ENCODE measurements around the gene TNFRSF4.

The TNFRSF4 gene

DNA sequence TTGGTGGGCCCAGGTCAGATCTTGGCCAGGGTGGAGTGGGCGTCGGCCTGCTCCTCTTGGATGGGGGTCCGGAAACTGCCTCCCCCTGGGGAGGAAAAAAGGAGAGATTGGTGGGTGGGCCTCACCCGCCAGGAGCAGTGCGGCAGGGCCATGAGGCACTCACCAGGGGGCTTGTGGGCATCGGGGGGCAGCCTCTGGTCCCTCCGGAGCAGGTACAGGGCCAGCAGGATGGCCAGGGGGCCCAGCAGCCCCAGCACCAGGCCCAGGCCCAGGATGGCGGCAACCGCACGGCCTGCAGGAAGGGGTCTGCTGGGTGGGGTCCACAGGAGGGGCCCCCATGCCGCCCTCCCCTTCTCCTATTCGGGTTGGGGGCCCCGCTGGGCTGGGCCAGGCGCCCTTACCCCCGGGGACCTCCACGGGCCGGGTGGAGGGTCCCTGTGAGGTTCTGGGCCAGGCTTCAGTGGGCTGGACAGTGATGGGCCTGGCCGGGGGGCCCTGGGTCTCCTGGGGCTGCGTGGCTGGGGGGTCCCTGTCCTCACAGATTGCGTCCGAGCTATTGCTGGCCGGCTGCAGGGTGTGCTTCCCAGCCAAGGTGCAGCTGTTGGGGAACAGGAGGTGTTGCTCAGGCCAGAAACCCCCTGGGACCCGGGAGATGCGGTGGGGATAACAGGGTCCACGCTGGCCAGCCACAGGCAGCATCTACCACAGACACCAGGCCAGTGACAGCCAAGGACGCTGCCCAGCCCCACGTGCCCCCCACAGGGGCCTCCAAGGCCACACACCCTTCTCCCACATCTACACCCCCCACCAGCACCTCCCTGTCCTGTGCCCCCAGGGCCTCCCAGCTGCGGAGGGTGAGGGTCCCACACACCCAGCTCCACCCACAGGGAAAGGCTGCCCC lies 2.2 kb downstream of the TNFRSF4 start:
- Histone ChIP-seq H3K27me3 (peaks cover 7% of the 10 kb centered on the region), H3K4me3 (ENCODE audit: low read depth, low read length) (no peak overlapping the region), H3K4me1 (no peaks in the 10 kb centered on the region), H3K36me3 (peaks cover 3% of the 10 kb centered on the region; the same call in 1 of the 2 replicates), H3K9me3 (no peaks in the 10 kb centered on the region)
- TF ChIP-seq, protein P1, sequence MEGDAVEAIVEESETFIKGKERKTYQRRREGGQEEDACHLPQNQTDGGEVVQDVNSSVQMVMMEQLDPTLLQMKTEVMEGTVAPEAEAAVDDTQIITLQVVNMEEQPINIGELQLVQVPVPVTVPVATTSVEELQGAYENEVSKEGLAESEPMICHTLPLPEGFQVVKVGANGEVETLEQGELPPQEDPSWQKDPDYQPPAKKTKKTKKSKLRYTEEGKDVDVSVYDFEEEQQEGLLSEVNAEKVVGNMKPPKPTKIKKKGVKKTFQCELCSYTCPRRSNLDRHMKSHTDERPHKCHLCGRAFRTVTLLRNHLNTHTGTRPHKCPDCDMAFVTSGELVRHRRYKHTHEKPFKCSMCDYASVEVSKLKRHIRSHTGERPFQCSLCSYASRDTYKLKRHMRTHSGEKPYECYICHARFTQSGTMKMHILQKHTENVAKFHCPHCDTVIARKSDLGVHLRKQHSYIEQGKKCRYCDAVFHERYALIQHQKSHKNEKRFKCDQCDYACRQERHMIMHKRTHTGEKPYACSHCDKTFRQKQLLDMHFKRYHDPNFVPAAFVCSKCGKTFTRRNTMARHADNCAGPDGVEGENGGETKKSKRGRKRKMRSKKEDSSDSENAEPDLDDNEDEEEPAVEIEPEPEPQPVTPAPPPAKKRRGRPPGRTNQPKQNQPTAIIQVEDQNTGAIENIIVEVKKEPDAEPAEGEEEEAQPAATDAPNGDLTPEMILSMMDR (IDR thresholded peaks at IDR 0.05; ENCODE audit: low read depth, low read length) = no peak
- peak; percentile 32 for DNase-seq

DNA sequence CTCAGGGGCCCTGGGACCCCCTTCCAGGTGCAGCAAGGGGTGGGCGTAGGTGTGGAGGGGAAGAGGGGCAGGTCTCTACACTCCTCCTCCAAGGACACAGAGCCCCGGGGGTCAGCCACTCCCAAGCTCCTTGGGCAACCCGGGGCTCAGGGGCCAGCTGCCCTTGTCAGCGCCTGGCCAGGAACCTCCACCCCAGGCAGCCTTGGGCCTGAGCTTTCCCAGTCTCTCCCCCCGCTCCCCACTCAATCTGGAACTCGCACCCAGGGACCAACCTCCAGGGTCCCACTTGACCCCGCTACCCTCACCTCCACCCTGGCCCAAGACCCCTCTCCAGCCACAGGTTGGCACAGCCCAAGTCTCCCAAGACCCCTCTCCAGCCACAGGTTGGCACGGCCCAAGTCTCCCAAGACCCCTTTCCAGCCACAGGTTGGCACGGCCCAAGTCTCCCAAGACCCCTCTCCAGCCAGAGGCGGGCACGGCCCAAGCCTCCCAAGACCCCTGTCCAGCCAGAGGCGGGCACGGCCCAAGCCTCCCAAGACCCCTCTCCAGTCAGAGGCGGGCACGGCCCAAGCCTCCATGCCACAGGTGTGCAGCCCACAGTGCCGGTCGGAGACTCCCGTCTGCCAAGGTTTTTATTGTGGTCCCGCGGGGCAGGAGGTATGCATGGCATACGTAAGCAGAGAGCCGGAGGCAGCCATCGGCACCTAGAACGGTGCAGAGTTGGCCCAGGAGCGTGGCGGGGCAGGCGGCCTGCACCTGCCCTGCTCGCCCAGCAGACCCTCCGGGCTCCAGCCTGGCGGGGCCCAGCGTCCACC lies 3.0 kb downstream of the TNFRSF4 start:
- H3K27me3 ChIP-seq = peaks cover 14% of the 10 kb centered on the region

DNA sequence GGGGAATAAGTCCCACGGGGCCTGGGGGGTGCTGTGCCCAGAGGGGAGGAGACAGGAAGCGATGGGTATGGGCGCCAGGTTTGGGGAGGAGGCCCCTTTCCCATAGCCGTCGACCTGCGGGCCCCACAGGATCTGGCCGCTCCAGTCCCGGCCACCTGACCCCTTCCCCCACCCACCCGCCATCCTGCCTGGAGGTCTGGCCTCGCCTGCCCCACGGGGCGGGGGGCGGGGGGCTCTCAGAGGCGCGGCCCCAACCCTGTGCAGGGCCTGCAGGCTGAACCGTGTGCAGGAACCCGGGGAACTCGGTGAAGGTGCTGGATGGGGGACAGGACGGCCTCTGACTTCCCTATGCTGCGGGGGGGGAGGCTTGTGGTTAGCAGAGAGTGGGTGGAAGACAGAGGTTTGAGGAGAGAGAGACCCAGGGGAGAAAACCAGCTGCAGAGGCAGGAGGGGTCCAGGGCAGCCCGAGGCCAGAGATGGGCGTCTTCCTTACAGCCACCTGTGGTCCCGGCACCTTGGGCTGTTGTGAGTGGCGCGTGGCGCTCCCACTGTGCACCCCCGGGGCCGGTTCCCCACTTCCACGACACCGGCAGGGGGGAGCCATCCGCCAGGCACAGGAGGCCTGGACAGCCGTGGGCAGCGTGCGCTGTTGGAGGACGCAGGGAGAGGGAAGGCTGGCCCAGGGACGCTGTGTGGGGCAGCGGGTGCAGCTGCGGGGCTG lies 5.1 kb downstream of the TNFRSF4 start:
- DNase-seq = peak; percentile 13
- Histone ChIP-seq H3K27me3 (peaks cover 20% of the 10 kb centered on the region), H3K36me3 (no peaks in the 10 kb centered on the region), H3K9me3 (no peaks in the 10 kb centered on the region), H3K4me3 (ENCODE audit: low read depth, low read length) (no peak overlapping the region), H3K4me1 (no peaks in the 10 kb centered on the region)
- TF ChIP-seq, protein P1 (IDR thresholded peaks at IDR 0.05; ENCODE audit: low read depth, low read length) = no peak

More for the DNA sequence above, 3.0 kb downstream of the TNFRSF4 start:
- peak; percentile 11 for DNase-seq
- Histone ChIP-seq H3K4me1 (no peaks in the 10 kb centered on the region), H3K4me3 (ENCODE audit: low read depth, low read length) (no peak overlapping the region), H3K9me3 (no peaks in the 10 kb centered on the region), H3K36me3 (peaks cover under 1% of the 10 kb centered on the region; the same call in 1 of the 2 replicates)
- TF ChIP-seq, protein P1 (IDR thresholded peaks at IDR 0.05; ENCODE audit: low read depth, low read length) = no peak

DNA sequence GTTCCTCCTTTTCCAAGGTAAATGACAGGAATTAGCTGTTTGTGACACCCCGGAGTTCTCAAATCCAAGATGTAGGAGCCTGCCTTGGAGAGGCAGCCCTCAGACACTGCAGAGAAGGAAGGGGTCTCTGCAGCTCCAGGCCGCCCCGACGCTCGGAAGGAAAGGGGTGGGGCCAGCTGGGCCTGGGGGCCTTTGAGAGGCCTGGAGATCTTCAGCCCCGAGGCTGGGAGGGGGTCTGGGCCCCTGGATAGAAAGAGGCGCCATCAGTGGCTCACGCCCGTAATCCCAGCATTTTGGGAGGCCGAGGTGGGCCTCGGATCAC lies 6.4 kb downstream of the TNFRSF4 start:
- no peak overlapping the region for H3K4me3 ChIP-seq (ENCODE audit: low read depth, low read length)
- no peaks in the 10 kb centered on the region for H3K4me1 ChIP-seq
- TF ChIP-seq, protein P1 (IDR thresholded peaks at IDR 0.05; ENCODE audit: low read depth, low read length) = no peak
- H3K36me3 ChIP-seq = no peaks in the 10 kb centered on the region
- no peak for DNase-seq
- peaks cover 20% of the 10 kb centered on the region for H3K27me3 ChIP-seq
- no peaks in the 10 kb centered on the region for H3K9me3 ChIP-seq

DNA sequence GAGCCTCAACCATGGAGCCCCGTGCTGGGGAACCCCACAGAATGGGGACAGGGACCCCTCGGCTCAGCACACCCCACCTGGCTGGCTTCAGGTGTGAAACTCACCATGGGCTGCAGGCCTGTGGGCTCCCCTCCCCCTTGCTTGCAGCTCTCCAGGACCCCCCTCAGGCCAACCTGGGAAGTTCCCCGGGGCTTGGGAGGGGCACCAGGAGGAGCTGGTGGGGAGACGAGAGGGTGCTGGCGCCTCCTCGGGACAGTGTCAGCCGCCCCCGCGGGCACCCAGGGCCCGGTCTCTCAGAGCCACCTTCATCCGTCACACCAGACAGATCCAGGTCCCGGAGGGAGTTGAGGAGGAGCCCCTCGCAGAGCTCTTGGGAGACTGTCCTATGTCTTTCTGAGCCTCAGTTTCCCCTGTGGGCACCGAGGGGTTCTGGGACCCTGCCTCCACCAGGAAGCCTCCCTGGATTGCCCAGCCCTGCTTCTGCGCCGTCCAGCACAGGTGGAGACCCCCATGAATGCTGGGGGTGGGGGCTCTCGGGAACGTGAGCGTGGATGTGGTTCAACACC lies 6.9 kb downstream of the TNFRSF4 start:
- Histone ChIP-seq H3K27me3 (peaks cover 20% of the 10 kb centered on the region), H3K36me3 (no peaks in the 10 kb centered on the region), H3K4me1 (no peaks in the 10 kb centered on the region), H3K4me3 (ENCODE audit: low read depth, low read length) (no peak overlapping the region), H3K9me3 (no peaks in the 10 kb centered on the region)
- TF ChIP-seq, protein P1 (IDR thresholded peaks at IDR 0.05; ENCODE audit: low read depth, low read length) = no peak
- peak; percentile 12 for DNase-seq
